Measurements from ENCODE around the gene BBS9.

Gene BBS9

DNA sequence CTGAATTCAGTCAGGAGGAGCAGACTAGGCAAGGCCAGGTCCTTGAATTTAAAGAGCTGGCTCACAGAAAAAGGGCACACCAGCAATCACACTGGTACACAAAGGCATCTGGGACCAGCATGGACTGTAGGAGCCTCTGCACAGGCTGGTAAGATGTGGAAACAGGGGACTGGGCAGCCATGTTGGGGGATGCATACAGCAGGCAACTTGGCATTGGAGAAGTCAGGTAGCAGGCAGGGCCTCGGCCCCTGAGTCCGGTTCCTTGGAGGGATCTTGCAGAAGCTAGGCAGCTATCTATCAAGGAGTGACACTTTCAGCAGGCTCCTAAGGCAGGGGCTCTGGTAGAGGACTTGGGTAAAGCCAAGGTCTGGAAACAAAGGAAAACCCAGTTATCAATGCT lies 399.7 kb downstream of the BBS9 start:
- no peak for DNase-seq (ENCODE audit: low read depth)
- TF ChIP-seq, protein P1, sequence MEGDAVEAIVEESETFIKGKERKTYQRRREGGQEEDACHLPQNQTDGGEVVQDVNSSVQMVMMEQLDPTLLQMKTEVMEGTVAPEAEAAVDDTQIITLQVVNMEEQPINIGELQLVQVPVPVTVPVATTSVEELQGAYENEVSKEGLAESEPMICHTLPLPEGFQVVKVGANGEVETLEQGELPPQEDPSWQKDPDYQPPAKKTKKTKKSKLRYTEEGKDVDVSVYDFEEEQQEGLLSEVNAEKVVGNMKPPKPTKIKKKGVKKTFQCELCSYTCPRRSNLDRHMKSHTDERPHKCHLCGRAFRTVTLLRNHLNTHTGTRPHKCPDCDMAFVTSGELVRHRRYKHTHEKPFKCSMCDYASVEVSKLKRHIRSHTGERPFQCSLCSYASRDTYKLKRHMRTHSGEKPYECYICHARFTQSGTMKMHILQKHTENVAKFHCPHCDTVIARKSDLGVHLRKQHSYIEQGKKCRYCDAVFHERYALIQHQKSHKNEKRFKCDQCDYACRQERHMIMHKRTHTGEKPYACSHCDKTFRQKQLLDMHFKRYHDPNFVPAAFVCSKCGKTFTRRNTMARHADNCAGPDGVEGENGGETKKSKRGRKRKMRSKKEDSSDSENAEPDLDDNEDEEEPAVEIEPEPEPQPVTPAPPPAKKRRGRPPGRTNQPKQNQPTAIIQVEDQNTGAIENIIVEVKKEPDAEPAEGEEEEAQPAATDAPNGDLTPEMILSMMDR (IDR thresholded peaks at IDR 0.05; ENCODE audit: insufficient read depth, low read depth, low read length, missing control alignments), result no peak
- H3K4me3 ChIP-seq (ENCODE audit: low read length), result no peak overlapping the region

DNA sequence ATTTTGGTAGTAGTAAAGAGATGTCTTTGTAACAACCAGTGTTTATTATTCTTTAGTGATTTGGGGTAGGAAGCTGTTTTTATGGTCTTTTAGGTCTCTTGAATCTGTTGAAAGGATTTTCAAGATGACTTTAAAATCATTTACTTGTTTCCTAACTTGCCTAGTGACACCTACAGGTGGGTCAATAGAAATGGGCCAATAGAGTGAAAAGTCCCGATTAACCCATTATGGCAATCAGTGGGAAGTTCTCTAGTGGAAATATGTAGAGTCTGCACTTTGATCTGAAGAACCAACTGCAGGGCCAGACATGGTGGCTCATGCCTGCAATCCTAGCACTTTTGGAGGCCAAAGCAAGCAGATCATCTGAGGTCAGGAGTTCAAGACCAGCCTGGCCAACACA lies 401.3 kb downstream of the BBS9 start:
- DNase-seq (ENCODE audit: low read depth), result no peak
- no peak overlapping the region for H3K4me3 ChIP-seq (ENCODE audit: low read length)
- TF ChIP-seq, protein P1 (IDR thresholded peaks at IDR 0.05; ENCODE audit: insufficient read depth, low read depth, low read length, missing control alignments), result no peak

DNA sequence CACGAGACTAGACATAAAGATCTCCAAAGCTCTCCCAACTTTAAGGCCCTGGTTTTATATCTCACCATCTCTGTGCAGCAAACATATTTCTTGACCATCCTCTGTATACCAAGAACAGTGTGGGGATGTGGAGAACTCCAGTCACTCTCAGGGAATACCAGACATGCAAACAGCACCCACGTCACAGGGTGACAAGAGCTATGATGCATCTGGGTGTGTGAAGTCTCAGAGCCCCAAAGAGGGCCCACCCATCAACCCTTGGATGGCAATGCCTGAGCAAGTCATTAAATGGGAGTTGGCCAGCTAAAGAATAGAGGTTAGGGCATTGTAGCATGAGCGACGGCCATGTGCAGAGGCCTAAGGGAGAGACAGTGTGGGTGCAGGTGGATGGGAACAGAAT lies 402.5 kb downstream of the BBS9 start:
- no peak overlapping the region for H3K4me3 ChIP-seq (ENCODE audit: low read length)
- TF ChIP-seq, protein P1 (IDR thresholded peaks at IDR 0.05; ENCODE audit: insufficient read depth, low read depth, low read length, missing control alignments), result no peak
- DNase-seq (ENCODE audit: low read depth), result no peak

DNA sequence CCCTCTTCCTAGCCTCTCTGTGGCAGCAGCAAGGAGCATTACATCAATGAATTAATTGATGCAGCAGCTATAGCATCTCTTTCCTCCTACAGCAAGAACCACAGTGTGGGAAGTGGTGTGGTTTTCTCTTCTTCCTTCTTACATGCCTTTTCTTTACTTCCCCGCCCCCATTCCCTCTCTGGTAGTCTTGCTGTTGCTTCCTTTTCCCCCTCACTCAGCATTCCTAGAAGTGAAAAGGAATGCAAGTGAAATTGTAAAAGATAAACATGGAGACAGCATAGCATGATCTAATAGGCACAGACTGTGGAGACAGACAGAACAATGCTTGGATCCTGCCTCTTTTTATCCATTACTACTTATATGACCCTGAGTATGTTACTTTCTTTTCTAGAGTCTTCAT lies 405.5 kb downstream of the BBS9 start:
- no peak overlapping the region for H3K4me3 ChIP-seq (ENCODE audit: low read length)
- no peak for DNase-seq (ENCODE audit: low read depth)
- TF ChIP-seq, protein P1 (IDR thresholded peaks at IDR 0.05; ENCODE audit: insufficient read depth, low read depth, low read length, missing control alignments), result no peak

DNA sequence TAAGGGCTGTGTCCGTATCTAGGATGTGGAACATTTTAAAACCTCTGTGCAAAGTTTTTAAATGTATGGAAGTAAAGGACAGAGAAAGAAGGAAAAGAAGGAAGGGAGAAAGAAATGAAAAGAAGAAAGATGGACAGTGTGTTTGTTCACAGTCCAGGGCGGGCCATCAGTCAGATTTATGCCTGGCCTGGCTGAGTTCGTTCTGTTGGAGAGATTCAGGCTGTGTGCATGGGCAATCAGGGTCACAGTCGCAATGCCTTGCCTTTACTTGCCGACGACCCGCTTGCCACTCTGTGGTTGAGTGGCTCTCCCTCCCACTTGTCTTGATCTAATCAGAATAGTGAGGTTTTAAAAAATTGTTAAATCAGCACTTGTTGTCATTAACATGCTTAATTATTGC lies 406.6 kb downstream of the BBS9 start:
- TF ChIP-seq, protein P1 (IDR thresholded peaks at IDR 0.05; ENCODE audit: insufficient read depth, low read depth, low read length, missing control alignments), result no peak
- H3K4me3 ChIP-seq (ENCODE audit: low read length), result no peak overlapping the region
- DNase-seq (ENCODE audit: low read depth), result no peak

DNA sequence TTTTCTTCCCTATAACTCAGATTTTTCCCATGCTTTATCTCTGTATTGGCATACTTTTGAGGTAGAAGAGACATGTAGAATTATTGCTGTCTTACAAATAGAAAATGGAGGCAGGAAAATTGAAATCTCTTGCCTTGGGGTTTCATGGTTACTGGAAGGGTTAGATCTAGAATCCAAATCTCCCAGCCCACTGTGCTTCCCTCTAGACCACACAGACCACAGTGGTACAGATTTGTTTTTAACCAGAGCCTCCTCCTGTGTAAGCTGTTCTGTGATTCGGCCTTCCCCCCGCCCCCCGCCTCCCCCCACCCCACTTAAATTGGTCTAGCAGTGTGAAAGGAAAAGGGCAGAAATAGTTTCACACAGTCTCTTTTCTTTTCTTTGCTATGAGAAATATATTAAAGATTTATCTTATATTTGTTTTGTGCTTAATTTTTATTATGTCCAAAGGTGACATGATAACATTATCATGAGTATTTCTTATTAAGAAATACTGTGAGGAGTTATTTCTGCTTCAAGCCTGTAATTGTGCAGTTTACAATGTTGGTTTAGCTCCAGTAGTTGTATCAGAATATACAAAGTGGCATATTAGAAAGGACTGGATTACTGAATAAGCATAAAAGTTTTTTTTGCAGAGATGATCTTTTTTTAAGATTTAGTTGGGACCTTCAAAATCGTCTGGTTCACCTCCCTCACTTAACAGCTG lies 407.2 kb downstream of the BBS9 start:
- no peak overlapping the region for H3K4me3 ChIP-seq (ENCODE audit: low read length)
- no peak for DNase-seq (ENCODE audit: low read depth)

More for the DNA sequence above, 407.2 kb downstream of the BBS9 start:
- TF ChIP-seq, protein P1 (IDR thresholded peaks at IDR 0.05; ENCODE audit: insufficient read depth, low read depth, low read length, missing control alignments), result no peak
